Panc1 (cell line): ENCODE results near the gene MRPL44.

Experiments
- POLR2AphosphoS5 ChIP-seq: IDR thresholded peaks from 2 replicates; pipeline ENCODE4 v1.6.1; 2012; ENCODE audit warnings: mild to moderate bottlenecking, low read depth, low read length, moderate library complexity
- SIN3A ChIP-seq: IDR thresholded peaks from 2 replicates; pipeline ENCODE4 v1.6.1; 2012; ENCODE audit warnings: low read depth, mild to moderate bottlenecking, low read length, moderate library complexity, borderline replicate concordance; ENCODE audit not compliant: insufficient read depth
- TCF7L2 ChIP-seq: IDR thresholded peaks from 2 replicates; pipeline ENCODE4 v1.6.1; 2011; ENCODE audit warnings: mild to moderate bottlenecking, low read depth, low read length, inconsistent platforms
- TF ChIP-seq, protein P1 (sequence below): fragments of 450-650 bp; IDR thresholded peaks from 2 replicates; pipeline ENCODE4 v1.5.1; 2017; ENCODE audit warnings: mild to moderate bottlenecking
- TF ChIP-seq, protein P2 (sequence below), 2 experiments: IDR thresholded peaks; 2 replicates each; pipeline ENCODE4 v1.6.1; 2011 to 2012; ENCODE audit warnings: low read depth in 2 of 2, control low read depth in 1 of 2, low read length in 1 of 2, mild to moderate bottlenecking in 1 of 2, moderate library complexity in 1 of 2; ENCODE audit not compliant: insufficient read depth in 1 of 2

DNA sequence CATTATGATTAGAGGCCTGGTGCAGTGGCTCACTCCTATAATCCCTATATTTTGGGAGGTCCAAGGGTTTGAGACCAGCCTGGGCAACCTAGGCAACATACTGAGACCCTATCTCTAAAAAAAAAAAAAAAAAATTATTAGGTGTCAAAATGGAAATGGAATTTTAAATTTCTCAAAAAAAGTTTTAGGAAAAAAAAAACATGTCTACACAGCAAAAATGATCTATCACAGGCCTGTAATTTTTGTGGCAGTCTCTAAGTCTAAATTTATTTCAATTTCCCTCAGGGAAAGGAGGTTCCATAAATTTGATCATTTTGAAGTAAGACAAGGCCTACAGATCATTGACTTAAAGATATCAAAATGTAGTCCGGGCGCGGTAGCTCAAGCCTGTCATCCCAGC lies 16.3 kb downstream of the MRPL44 start:
- TF ChIP-seq, protein P1, sequence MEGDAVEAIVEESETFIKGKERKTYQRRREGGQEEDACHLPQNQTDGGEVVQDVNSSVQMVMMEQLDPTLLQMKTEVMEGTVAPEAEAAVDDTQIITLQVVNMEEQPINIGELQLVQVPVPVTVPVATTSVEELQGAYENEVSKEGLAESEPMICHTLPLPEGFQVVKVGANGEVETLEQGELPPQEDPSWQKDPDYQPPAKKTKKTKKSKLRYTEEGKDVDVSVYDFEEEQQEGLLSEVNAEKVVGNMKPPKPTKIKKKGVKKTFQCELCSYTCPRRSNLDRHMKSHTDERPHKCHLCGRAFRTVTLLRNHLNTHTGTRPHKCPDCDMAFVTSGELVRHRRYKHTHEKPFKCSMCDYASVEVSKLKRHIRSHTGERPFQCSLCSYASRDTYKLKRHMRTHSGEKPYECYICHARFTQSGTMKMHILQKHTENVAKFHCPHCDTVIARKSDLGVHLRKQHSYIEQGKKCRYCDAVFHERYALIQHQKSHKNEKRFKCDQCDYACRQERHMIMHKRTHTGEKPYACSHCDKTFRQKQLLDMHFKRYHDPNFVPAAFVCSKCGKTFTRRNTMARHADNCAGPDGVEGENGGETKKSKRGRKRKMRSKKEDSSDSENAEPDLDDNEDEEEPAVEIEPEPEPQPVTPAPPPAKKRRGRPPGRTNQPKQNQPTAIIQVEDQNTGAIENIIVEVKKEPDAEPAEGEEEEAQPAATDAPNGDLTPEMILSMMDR = no peak
- TF ChIP-seq, protein P2, sequence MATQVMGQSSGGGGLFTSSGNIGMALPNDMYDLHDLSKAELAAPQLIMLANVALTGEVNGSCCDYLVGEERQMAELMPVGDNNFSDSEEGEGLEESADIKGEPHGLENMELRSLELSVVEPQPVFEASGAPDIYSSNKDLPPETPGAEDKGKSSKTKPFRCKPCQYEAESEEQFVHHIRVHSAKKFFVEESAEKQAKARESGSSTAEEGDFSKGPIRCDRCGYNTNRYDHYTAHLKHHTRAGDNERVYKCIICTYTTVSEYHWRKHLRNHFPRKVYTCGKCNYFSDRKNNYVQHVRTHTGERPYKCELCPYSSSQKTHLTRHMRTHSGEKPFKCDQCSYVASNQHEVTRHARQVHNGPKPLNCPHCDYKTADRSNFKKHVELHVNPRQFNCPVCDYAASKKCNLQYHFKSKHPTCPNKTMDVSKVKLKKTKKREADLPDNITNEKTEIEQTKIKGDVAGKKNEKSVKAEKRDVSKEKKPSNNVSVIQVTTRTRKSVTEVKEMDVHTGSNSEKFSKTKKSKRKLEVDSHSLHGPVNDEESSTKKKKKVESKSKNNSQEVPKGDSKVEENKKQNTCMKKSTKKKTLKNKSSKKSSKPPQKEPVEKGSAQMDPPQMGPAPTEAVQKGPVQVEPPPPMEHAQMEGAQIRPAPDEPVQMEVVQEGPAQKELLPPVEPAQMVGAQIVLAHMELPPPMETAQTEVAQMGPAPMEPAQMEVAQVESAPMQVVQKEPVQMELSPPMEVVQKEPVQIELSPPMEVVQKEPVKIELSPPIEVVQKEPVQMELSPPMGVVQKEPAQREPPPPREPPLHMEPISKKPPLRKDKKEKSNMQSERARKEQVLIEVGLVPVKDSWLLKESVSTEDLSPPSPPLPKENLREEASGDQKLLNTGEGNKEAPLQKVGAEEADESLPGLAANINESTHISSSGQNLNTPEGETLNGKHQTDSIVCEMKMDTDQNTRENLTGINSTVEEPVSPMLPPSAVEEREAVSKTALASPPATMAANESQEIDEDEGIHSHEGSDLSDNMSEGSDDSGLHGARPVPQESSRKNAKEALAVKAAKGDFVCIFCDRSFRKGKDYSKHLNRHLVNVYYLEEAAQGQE (IDR thresholded peaks at IDR 0.05; ENCODE audit: insufficient read depth in 1 of 2, low read depth in 2 of 2, low read length in 1 of 2) = no peak
- TF ChIP-seq SIN3A (no peak), POLR2AphosphoS5 (no peak), TCF7L2 (no peak)
